HG03097 (cell line): ENCODE measurements around the gene CCDC88C.

Experiments used
- ATAC-seq: cut with Tn5 transposase; IDR thresholded peaks from one replicate; pipeline ENCODE4 v1.9.1; 2021; ENCODE audit not compliant: unreplicated experiment, low FRiP score

The CCDC88C gene

DNA sequence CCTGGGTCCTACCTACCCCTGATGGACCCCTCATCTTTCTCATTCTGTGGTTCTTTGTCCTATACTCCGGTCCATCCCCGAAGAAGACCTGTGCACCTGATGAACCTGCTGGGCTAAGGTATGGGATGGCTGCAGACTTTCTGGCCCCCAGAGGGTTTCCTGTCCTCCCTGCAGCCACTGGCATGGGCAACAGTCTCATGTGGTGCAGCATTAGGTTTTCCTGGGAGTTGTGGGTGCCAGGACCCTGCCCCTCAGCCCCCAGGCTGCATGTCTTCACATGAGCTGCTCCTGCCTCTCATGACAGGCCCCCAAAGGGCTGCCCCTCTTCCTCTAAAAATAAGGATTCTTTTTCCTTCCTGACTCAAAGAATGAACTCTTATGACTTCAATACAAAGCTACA is 100.9 kb downstream of the CCDC88C start:
- ATAC-seq = no peak

DNA sequence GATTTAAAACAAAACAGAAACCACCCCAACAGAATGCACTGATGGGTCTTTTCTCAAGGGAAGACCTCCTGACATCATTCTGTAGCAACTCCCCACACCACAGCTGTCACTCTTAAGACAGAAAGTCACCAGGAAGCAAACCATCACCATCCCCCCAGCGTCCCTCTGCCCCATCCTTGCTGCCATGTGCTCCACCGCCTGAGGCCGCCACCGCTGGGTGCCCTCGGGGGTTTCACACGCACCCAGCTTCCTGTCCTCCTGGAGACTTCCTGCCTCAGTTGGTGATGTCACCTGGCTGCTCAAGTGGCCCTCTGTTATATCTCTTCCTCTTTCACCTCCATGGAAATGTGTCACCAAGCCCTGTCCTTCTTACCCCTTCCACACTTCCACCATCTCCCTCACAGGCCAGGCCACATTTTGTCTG is 101.8 kb downstream of the CCDC88C start:
- peak; percentile 77 for ATAC-seq

DNA sequence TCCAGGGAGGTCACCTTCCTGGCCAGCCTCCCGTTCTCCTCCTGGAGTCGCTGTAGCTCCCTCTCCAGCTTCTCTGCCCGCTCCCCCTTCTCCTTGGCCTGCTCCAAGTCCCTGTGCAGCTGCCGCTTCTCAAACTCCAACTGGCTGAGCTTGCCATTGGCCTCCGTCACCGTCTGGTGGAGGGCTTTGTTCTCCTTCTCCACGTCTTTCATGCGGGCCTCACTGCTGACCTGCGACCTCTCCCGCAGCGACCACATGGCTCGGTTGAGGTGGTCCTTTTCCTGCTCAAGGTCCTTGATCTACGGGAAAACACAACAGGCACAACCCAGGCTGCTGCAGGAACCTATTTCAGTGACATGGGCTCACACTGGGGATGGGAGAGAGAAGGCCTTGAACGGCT is 103.8 kb downstream of the CCDC88C start:
- no peak for ATAC-seq

DNA sequence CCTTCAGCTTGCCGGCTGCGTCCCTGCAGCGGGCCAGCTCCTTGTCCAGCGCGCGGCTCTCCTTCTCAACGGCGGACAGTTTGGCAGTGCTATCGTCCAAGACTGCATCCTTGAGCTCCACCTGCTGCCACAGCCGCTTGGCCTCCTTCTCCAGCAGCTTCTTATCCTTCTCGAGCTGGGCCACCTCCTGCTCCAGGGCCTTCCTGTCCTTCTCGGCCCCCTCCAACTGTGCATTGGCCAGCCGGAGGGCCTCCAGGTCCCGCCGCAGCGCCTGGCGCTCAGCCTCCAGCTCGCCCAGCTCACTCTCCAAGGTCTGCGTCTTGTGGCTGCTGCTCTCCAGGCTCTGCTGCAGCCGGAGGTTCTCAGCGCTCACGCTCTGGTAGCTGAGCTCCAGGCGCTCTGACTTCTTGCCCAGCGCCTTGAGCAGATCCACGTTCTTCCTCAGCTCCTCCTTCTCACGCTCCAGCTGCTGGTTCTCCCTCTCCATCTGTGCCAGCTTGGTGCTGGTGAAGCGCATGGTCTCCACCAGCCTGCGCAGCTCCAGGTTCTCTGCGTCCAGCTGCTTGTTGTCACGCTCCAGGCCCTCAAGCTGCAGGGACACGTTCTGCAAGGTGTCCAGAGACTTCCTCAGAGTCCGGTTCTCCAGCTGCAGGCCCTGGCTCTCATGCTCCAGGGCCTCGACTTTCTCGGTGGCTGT is 104.3 kb downstream of the CCDC88C start:
- ATAC-seq = no peak

DNA sequence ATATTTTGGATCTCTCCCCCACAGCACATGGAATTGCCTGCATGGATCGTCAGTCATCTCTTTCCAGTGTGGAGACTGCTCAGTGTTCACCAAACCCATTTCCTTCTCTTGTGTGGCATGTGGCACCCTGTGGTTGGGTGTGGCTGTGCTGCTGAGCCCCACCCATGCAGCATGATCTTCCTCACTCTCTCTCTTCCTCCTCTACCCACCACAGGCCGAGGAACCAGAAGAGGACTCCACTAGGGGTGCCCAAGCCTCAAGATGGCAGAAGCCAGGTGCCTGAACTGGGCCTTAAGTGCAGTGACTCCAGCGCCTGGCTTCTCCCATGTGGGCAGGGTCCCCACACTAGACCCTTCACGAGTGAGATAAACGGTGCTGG is 106.3 kb downstream of the CCDC88C start:
- ATAC-seq = no peak

DNA sequence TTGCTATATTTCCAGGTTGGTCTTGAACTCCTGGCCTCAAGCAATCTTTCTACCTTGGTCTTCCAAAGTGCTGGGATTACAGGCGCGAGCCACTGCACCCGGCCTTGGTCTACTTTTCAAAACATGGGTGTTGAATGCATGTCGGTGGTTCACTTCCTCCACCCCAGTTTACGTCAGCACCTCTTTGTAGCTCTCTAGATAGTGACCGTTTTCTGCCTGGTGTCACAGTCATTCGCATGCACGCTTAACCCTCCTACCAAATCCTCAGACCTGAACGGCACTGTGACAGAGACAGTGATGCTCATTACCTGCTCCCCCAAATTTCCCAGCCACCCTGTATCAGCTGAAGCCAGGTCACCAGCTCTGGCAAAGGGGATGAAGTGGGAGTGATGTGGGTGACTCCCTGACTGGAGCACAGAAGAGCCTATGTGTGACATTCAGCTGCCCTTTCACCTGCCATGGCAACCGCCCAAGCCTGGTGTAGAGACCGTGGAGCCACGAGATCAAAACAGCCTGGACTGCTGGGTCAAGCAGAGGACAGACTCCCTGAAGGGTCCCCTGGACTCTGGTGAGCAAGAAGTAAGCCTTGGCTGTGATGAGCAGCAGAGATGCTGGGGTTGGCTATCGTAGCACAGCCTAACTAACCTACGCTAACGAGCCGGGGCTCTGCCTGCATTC is 106.9 kb downstream of the CCDC88C start:
- ATAC-seq = no peak

DNA sequence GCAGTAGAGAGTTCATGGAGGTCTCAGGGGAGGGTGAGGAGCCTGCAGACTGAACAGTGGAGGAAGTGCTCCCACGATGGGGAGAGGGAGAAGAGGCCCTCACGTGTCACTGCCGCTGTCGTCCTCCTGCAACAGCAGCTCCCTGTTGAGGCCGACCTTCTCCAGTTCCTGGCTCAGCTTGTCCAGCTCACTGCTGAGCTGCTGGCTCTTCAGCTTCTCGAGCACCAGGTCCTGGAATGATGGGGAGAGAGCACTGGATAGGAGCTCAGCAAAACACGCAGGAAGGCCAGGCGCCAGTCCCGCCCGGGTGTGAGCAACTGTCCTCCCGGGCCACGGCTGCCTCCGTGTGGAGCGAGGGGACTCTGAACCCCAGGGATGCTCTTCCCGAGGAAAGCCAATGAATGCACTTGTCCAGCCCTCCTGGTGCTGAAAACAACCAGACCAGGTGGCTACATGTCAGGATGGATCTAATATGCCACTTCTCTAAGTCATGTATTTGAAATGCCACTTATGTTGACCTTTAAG is 107.8 kb downstream of the CCDC88C start:
- no peak for ATAC-seq

DNA sequence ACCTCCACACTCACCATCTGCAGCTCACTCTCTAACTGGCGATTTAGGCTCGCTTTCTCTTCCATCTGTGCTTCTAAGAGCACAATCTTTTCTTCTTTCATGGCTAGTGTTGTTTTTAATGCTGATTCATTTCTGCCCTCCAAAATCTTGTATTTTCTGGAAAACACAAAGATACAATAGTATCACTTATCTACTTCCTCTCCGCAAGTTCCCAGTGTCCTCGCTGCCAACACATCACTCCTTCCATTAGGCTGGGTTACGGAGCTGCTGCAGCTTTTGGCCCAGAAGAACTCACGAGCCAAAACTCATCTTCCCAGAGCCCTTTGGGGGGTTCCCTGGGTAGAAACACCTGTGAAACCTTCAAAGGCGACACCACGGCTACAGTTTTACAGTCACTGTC is 109.3 kb downstream of the CCDC88C start:
- ATAC-seq = no peak

DNA sequence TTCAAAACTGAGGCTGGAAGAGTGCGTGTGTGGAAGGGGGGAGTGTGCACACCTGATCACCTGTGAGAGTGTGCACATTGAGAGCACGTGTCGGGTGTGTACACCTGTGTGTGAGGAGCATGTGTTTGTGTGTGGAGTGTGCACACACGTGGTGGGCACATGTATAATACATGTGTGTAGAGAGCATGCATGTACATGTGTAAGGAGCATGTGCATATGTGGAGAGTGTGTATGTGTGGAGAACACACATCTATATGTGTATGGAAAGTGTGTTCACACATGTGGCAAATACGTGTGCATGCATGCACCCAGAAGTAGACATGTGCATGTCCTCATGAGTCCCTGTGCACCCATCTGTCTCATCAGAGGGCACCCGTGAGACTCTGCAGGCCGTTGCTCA is 110.0 kb downstream of the CCDC88C start:
- no peak for ATAC-seq

DNA sequence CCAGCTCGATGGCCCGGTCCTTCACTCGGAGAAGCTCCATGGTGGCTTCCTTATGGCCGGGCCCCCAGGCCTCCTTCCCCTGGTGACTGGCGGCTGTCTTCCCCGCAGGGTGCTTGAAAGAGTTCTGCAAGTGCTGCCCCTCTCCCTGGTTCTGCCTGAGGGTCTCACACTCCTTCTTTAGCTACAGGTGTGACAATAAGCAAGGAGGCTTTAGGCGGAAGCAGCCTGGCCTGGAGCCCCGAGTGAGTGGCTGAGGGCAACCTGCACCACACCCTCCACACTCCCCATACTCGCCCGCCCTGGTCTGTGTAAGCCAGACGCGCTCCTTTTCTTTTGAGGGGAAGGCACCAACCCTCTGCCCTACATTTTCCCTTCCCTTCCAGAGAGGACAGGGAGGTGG is 110.6 kb downstream of the CCDC88C start:
- ATAC-seq = no peak

DNA sequence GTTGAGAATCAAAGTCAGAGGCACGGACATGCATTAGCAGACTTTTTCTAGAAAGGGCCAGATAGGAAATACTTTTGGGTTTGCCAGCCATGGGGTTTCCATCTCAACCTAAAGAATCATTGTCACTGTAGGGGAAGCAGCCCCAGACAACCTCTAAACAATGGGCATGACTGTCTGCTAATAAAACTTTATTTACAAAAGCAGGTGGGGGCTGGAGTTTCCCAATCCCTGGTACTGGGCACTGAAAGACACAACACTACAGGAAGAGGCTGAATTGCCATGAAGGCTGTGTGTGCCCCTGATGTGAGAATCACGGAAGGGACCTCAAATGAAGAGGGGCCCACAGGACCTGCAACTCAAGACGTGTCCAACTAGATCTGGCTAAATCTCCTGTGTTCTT is 111.1 kb downstream of the CCDC88C start:
- ATAC-seq = no peak

DNA sequence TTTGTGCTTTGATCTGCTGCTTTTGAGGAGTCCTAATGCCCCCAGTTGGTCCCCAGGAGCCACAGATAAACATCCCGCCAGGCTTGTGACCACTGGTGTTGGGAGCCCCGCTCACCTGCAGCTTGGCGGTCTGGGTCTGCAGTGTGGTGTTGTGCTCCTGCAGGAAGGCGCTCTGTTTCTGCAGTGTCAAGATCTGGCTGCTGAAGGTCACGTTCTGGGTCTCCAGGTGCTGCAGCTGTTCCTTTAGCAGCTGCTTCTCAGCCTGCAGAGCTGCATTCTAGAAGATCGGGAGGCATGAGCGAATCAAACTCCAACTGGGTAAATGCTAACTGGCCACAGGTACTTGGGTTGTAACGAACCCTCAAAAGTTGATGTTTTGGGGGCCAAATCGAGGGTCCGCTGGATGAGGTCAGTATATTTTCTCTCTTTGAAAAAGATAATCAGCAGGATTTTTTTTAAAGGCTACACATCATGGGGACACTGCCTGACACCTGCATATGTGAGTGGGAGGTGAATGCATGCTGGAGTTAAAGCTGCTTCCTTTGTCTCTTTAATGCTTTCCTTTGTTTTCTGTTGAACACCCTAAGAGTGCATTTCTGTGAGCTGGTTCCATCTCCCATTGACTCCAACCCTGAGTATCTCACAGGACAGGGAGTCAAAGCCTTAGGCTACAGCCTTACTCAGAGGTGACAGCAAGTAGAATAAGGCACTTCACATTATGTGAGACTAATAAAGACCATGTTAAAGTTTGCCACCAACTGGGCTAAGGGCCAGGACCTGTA is 111.8 kb downstream of the CCDC88C start:
- ATAC-seq = no peak

DNA sequence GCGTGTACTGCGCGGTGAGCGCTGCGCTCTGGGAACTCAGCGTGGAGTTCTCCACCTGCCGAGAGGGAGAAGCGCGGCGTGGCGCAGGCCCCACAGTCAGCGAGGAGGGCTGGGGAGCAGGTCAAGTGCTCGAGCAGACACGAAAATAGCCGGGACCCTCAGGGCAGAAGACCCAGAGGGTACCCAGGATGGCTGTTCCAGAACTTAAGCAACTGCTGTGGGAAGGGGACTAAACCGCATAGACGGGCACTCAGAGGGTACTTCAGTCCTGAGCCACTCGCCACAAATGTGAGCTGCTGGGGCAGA is 113.7 kb downstream of the CCDC88C start:
- ATAC-seq = no peak

DNA sequence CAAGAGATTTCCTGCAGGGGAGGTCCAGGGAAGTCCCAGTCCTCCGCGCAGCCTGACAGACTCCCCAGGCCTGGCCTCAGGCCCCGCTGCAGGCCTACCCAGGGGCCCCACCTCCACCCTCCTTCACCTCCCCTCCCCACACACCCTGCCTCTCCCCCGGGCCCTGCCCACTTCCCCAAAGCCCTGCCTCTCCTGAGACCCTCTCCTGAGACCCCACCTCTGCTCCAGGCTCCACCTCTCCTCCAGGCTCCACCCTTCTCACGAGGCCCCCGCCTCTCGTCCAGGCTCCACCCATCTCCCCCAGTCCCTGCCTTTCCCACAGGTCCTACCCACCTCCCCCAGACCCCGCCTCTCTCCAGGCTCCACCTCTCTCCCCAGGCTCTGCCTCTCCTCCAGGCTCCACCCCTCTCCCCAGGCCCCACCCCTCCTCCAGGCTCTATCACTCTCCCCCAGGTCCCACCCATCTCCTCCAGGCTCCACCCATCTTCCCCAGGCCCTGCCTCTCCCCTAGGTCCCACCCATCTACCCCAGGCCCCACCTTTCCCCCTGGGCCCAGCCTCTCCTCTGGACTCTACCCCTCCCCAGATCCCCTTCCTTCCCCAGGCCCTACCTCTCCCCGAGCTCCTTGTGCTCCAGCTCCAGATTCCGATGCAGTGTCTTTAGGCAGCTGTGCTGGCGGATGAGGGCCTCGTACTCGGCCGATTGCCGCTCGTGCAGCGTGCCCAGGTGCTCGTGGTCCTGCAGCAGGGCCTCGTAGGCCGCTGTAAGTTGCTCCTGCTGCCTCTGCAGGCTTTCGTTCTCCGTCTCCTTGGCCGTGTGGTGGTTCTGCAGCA is 114.3 kb downstream of the CCDC88C start:
- no peak for ATAC-seq

DNA sequence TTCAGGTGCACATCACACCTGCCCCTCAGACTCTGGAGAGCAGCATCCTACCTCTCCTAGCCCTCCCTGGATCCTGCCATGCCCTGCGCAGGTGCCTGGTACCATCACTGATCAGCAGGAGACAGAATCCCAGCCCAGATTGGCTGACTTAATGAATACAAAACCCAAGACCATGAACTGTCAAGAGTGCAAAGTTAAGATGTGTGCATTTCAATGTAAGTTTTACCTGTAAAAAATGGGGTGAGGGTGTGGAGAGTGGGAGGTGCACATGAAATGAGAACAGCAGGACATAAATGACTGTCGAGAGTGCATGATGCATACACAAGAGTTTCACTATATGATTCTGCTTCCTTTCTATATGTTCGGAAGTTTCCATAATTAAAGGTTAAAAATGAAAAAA is 115.2 kb downstream of the CCDC88C start:
- ATAC-seq = no peak

DNA sequence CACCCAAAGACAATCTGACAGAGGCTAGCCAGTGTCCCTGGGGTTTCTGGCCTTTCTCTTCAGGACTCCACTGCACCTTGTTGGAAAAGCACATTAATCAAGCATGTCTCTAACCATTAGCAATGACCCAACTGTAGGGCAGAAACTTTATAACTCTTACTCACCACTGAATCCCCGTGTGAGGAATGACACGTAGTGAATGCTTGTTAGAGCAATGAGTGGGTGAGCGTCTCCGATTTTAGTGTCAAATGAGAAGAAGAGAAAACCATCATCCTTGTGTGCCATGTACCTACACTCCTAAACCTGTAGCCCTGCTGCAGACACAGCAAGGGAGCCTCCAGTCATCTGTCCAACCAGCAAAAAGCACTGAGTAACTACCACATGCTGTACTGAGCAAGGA is 116.7 kb downstream of the CCDC88C start:
- ATAC-seq = no peak

DNA sequence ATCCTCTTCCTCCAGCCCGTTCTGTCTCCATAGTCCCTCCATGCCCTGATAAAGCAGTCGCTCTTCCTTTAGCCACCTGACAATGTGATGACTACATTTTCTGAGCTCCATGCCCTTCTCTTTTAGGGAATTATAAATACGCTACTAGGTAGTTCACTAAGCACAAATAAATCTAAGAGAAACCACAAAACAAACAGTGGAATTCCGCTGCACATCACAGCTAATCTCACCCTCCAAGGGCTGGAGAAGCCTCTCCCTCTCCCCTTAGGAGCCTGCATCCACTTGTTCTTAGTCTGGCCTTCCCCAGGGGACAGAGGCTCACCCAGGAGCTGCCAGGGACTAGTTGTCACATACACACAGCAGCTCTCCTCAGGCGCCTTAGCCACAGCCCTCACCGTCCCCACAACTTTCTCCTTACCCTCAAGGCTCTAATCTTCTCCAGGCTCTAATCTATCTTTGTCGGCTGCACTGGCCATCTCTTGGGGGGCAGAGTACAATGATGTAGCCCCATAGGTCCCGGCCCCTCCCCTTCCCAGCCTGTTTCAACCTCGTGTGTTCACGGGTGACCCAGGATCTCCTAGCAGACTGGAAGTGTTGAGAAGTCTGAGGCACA is 117.2 kb downstream of the CCDC88C start:
- ATAC-seq = no peak

DNA sequence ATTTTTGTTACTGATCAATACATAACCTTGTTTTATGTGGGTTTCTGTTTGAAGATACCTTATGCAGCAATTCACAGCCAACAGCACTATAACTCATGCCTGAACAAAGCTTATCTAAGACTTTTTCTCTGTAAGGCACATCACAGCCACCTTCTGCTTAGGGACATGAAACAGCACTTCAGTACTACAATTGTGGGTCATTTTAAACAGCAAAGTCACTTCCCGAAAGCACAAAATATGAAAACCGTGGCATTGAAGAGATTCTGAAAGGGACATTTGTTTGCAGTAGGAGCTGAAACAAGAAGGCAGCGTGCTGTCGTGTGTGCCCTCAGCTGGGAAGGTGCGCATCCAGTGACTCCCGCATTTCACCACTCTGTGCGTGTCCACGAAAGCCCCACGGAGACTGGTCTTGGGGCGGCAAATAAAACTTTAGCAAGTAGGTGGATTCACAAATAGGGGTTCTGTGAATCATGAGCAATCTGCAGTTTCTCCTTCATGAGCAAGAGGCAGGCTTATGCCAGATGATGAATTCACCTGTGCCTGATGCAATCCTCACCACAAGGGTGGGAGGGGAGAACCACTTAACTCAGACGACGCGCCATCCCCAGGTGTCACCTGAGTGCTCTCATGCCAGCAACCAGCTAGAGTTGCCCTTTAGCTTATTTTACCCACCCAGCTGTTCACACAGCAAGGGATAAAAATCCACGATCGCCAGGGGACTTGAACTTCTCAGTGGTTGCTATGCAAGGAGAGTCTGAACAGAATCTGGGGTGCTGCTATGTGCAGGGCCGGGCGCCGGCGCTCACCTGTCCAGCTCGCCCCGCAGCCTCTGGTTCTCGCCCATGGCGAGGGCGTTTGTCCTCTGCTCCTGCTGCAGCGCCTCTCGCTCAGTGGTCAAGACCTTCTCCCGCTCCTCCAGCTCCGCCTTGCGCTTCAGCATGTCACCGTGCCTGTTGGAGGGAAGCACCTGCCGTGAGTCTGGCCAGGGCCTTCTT is 118.2 kb downstream of the CCDC88C start:
- ATAC-seq = no peak

DNA sequence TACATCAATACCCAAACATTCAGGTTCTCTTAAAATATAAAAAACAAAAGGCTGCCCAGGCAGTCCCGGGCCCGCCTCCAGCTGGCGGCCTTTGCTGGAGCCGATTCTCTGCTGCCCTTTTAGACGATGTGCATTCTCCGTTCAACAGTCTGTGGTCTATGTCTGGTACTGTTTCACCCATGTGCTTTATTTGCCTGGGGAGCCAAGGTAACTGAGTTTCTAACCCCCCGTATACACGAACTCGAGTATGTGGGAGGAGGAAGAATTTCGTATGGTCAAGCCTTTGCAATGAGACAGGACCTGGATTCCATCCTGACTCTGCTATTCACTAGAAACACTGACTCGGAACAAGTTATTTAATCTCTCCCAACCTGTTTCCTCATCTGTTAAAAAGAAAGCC is 119.0 kb downstream of the CCDC88C start:
- ATAC-seq = no peak
